ENCODE measurements around the gene PSMD1.

Gene PSMD1

GRCh38 chr2:231036578-231037106 lies 20.0 kb upstream of the PSMD1 start:
- no peak for FAIRE-seq

- no peak for FAIRE-seq
Measured at GRCh38 chr2:231037202-231037730, 19.4 kb upstream of the PSMD1 start, which contains the start of gene C2orf72. C2orf72 (plus strand) TSS chr2:231037523; CDS start chr2:231037566, 43 bp downstream.

GRCh38 chr2:231037731-231038482 lies 18.8 kb upstream of the PSMD1 start:
- FAIRE-seq = no peak

- no peak for FAIRE-seq
Measured at GRCh38 chr2:231038483-231039293, 18.0 kb upstream of the PSMD1 start.

- no peak for FAIRE-seq
Measured at GRCh38 chr2:231039294-231039664, 17.4 kb upstream of the PSMD1 start.

- no peak for FAIRE-seq
Measured at GRCh38 chr2:231039821-231040364, 16.8 kb upstream of the PSMD1 start.

- no peak for FAIRE-seq
Measured at GRCh38 chr2:231041061-231041689, 15.5 kb upstream of the PSMD1 start.

- FAIRE-seq = no peak
Measured at GRCh38 chr2:231043796-231044195, 12.9 kb upstream of the PSMD1 start.

GRCh38 chr2:231046916-231047273 lies 9.8 kb upstream of the PSMD1 start:
- no peak for FAIRE-seq

GRCh38 chr2:231047274-231047922 lies 9.3 kb upstream of the PSMD1 start:
- no peak for FAIRE-seq

- FAIRE-seq = no peak
Measured at GRCh38 chr2:231047923-231048915, 8.4 kb upstream of the PSMD1 start.

GRCh38 chr2:231049286-231050017 lies 7.2 kb upstream of the PSMD1 start:
- FAIRE-seq = no peak

GRCh38 chr2:231050018-231050901 lies 6.4 kb upstream of the PSMD1 start:
- no peak for FAIRE-seq

GRCh38 chr2:231051116-231051515 lies 5.6 kb upstream of the PSMD1 start:
- no peak for FAIRE-seq

- no peak for FAIRE-seq
Measured at GRCh38 chr2:231052494-231053451, 3.9 kb upstream of the PSMD1 start.

GRCh38 chr2:231053846-231054245 lies 2.8 kb upstream of the PSMD1 start:
- FAIRE-seq = no peak

GRCh38 chr2:231057590-231057989 lies 923 bp downstream of the PSMD1 start:
- FAIRE-seq = no peak
